GM12878 (cell line): Measurements from ENCODE around the gene ABRACL. TPM values are rescaled to one million over a fixed set of nuclear protein-coding genes. Genes with fewer than 3 reads are reported as not detected.

Source experiments
- ATAC-seq: fragments of 200-7000 bp; cut with Tn5 transposase; 3 replicates; pipeline ENCODE4 v1.9.1; 2020; ENCODE audit warnings: mild to moderate bottlenecking, moderate library complexity
- BruUV-seq: library from RNA; stranded (reverse); fragments of 400-500 nt; replicated peaks from 2 replicates; lab custom pipeline; 2021; lab: Mats Ljungman, UMichigan
- CTCF ChIA-PET: fragments of 300-600 bp; sonication (Branson Sonifier 250); formaldehyde crosslinking; extraction: SDS; loops from one replicate; lab custom pipeline; 2021; ENCODE audit warnings: inconsistent platforms; lab: Yijun Ruan, JAX
- POLR2A ChIA-PET: fragments of 350-600 bp; formaldehyde crosslinking; extraction: SDS; loops from one replicate; lab custom pipeline; 2021; ENCODE audit warnings: inconsistent platforms; lab: Charles Lee
- RAD21 ChIA-PET: fragments of 300-600 bp; sonication (Branson Sonifier 250); formaldehyde crosslinking; loops from one replicate; lab custom pipeline; 2023; ENCODE audit warnings: antibody characterized with exemption; ENCODE audit not compliant: unreplicated experiment; lab: Charles Lee
- SMC1A ChIA-PET: fragments of 300-600 bp; sonication (Branson Sonifier 250); formaldehyde crosslinking; loops from one replicate; lab custom pipeline; 2023; ENCODE audit not compliant: unreplicated experiment, uncharacterized antibody; lab: Charles Lee
- DNase-seq: peaks from one replicate; pipeline ENCODE4 v3.0.0-alpha.2; 2011; ENCODE audit warnings: low read depth, low spot score
- FAIRE-seq: peaks from 3 replicates; lab custom pipeline; 2011; peaks lifted over from hg19 to GRCh38; lab: Jason Lieb, UNC
- H2AFZ ChIP-seq: 2 replicates; pipeline ENCODE4 v1.6.0; 2011; ENCODE audit warnings: low read depth, low read length, control low read depth; ENCODE audit not compliant: control insufficient read depth
- H3K27ac ChIP-seq: 2 replicates; pipeline ENCODE4 v1.5.1; 2011; ENCODE audit warnings: control low read depth; ENCODE audit not compliant: control insufficient read depth, insufficient read depth
- H3K27me3 ChIP-seq, 2 experiments: replicated peaks in 1 of 2; 2 replicates each; pipeline versions ENCODE4 v1.6.0 to v1.6.1; 2011; ENCODE audit warnings: low read length in 1 of 2; ENCODE audit not compliant: control insufficient read depth in 2 of 2, insufficient read depth in 2 of 2
- H3K36me3 ChIP-seq, 2 experiments: 2 replicates each; pipeline ENCODE4 v1.5.1; 2011; ENCODE audit warnings: low read length in 1 of 2; ENCODE audit not compliant: control insufficient read depth in 2 of 2, insufficient read depth in 2 of 2
- H3K4me1 ChIP-seq: 2 replicates; pipeline ENCODE4 v1.6.1; 2011; ENCODE audit warnings: mild to moderate bottlenecking, low read length, moderate library complexity, mixed read lengths; ENCODE audit not compliant: control insufficient read depth, insufficient read depth
- H3K4me2 ChIP-seq: 2 replicates; pipeline ENCODE4 v1.6.0; 2011; ENCODE audit warnings: control low read depth; ENCODE audit not compliant: control insufficient read depth, insufficient read depth
- H3K4me3 ChIP-seq: fragments of 200-600 bp; sonication (generic); 2 replicates; pipeline ENCODE4 v1.5.1; 2016
- H3K79me2 ChIP-seq: 2 replicates; pipeline ENCODE4 v1.6.0; 2011; ENCODE audit warnings: low read length; ENCODE audit not compliant: control insufficient read depth, insufficient read depth
- H3K9ac ChIP-seq: 2 replicates; pipeline ENCODE4 v1.8.0; 2011; ENCODE audit warnings: low read length, control low read depth, mixed read lengths; ENCODE audit not compliant: control insufficient read depth, insufficient read depth
- H3K9me3 ChIP-seq: replicated peaks from 3 replicates; pipeline ENCODE4 v1.5.1; 2011; ENCODE audit warnings: mild to moderate bottlenecking, low read length; ENCODE audit not compliant: control insufficient read depth, insufficient read depth
- H4K20me1 ChIP-seq: 2 replicates; pipeline ENCODE4 v1.6.0; 2011; ENCODE audit not compliant: control insufficient read depth, insufficient read depth
- CHD1 ChIP-seq: IDR thresholded peaks from 2 replicates; pipeline ENCODE4 v1.6.1; 2012; ENCODE audit warnings: low read depth, low read length, improper control_type of control experiment
- CHD4 ChIP-seq: fragments of 200-600 bp; sonication (generic); IDR thresholded peaks from 2 replicates; pipeline ENCODE4 v1.6.1; 2016; ENCODE audit warnings: mild to moderate bottlenecking
- E2F4 ChIP-seq: IDR thresholded peaks from 2 replicates; pipeline ENCODE4 v1.6.1; 2012; ENCODE audit warnings: low read depth, low read length, improper control_type of control experiment
- JUND ChIP-seq: IDR thresholded peaks from 2 replicates; pipeline ENCODE4 v1.6.1; 2012; ENCODE audit warnings: low read depth, mild to moderate bottlenecking, low read length, improper control_type of control experiment, moderate library complexity
- NBN ChIP-seq: fragments of 450-650 bp; IDR thresholded peaks from 2 replicates; pipeline ENCODE4 v1.6.1; 2016
- NFYB ChIP-seq: IDR thresholded peaks from 2 replicates; pipeline ENCODE4 v1.6.1; 2011; ENCODE audit warnings: low read depth, mild to moderate bottlenecking, low read length, improper control_type of control experiment, moderate library complexity; ENCODE audit not compliant: insufficient read depth
- PML ChIP-seq: IDR thresholded peaks from 2 replicates; pipeline ENCODE4 v1.6.1; 2012; ENCODE audit warnings: low read length, inconsistent platforms
- POLR2AphosphoS2 ChIP-seq: IDR thresholded peaks from 2 replicates; pipeline ENCODE4 v1.6.1; 2011; ENCODE audit warnings: low read depth, mild to moderate bottlenecking, low read length, improper control_type of control experiment, moderate library complexity
- RUNX3 ChIP-seq: IDR thresholded peaks from 2 replicates; pipeline ENCODE4 v1.6.1; 2012; ENCODE audit warnings: low read length, inconsistent platforms
- SIX5 ChIP-seq: IDR thresholded peaks from 2 replicates; pipeline ENCODE4 v1.6.1; 2011; ENCODE audit warnings: mild to moderate bottlenecking, low read depth, low read length, moderate library complexity; ENCODE audit not compliant: severe bottlenecking
- SMAD1 ChIP-seq: fragments of 450-650 bp; IDR thresholded peaks from 2 replicates; pipeline ENCODE4 v1.6.1; 2018; ENCODE audit warnings: mild to moderate bottlenecking, low read depth; ENCODE audit not compliant: partially characterized antibody
- SMARCA5 ChIP-seq: fragments of 450-650 bp; IDR thresholded peaks from 2 replicates; pipeline ENCODE4 v1.6.1; 2017; ENCODE audit warnings: mild to moderate bottlenecking
- TAF1 ChIP-seq: IDR thresholded peaks from 2 replicates; pipeline ENCODE4 v1.6.1; 2011; ENCODE audit warnings: mild to moderate bottlenecking, low read depth, low read length, borderline replicate concordance
- ZBED1 ChIP-seq: IDR thresholded peaks from 2 replicates; pipeline ENCODE4 v1.6.1; 2016; ENCODE audit warnings: borderline replicate concordance
- ZNF24 ChIP-seq: fragments of 450-650 bp; IDR thresholded peaks from 2 replicates; pipeline ENCODE4 v1.6.1; 2017; ENCODE audit warnings: antibody characterized with exemption, mild to moderate bottlenecking
- ZNF622 ChIP-seq: fragments of 450-650 bp; IDR thresholded peaks from 2 replicates; pipeline ENCODE4 v1.6.1; 2017; ENCODE audit warnings: mild to moderate bottlenecking, inconsistent platforms
- ZSCAN29 ChIP-seq: fragments of 450-650 bp; IDR thresholded peaks from 2 replicates; pipeline ENCODE4 v1.6.1; 2017; ENCODE audit warnings: mild to moderate bottlenecking, moderate library complexity
- WGBS: methylation state at CpG from one replicate; pipeline ENCODE4 v1.1.6; 2016; ENCODE audit warnings: low lambda C conversion rate; ENCODE audit not compliant: insufficient replicate concordance, insufficient coverage; ENCODE audit errors: missing lambda C conversion rate; 5-methylcytosine and 5-hydroxymethylcytosine counted together
- in situ Hi-C: fragments of 300-500 bp; cut with MboI; formaldehyde crosslinking; loops from 9 replicates; pipeline ENCODE4 v1.14.3; 2018; ENCODE audit warnings: mixed read lengths
- intact Hi-C: fragments of 100-400 bp; cut with micrococcal nuclease; formaldehyde crosslinking; loops from one replicate; pipeline ENCODE4 v1.14.2; 2022; ENCODE audit not compliant: unreplicated experiment
- polyA plus RNA-seq, 11 experiments: library from polyadenylated mRNA; depleted of rRNA in 4 of 11; unstranded in 6 of 11; stranded (reverse) in 5 of 11; fragments of >200 nt; fragmentation: Nextera tagmentation in 4 of 11; fragmentation: Illumina TruSeq in 1 of 11; extraction: Ambion mirVana in 4 of 11; extraction: Trizol in 1 of 11; gene quantifications; 1 replicate in 1 of 11; 2 replicates in 10 of 11; pipeline versions ENCODE4 v1.2.1 to v1.2.3, GENCODE V29; 2011 to 2016; ENCODE audit warnings: inconsistent platforms in 2 of 11, missing spikeins in 2 of 11, low read depth in 1 of 11
- total RNA-seq, 4 experiments: library from RNA; depleted of rRNA in 3 of 4; stranded (reverse); fragments of >200 nt in 3 of 4; fragmentation: Illumina TruSeq in 1 of 4; extraction: Trizol in 1 of 4; gene quantifications; 2 replicates each; pipeline versions ENCODE4 v1.2.1 to v1.2.3, GENCODE V29; 2013 to 2021
- TF ChIP-seq, protein P1 (sequence below): fragments of 450-650 bp; IDR thresholded peaks from 2 replicates; pipeline ENCODE4 v1.6.1; 2017; ENCODE audit warnings: mild to moderate bottlenecking, moderate library complexity

Gene ABRACL
- total and polyA plus RNA-seq, 10 of the 15 experiments (the other 5 are each of a cell fraction or from before 2014, with no cell fraction given) = 111 to 647 (median 192) TPM

DNA sequence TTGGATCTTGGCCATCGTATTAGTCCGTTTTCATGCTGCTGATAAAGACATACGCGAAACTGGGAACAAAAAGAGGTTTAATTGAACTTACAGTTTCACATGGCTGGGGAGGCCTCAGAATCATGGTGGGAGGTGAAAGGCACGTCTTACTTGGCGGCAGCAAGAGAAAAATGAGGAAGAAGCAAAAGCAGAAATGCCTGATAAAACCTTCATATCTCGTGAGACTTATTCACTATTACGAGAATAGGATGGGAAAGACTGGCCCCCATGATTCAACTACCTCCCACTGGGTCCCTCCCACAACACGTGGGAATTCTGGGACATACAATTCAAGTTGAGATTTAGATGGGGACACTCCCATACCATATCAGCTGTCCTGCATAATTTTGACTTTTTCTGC is 20.4 kb upstream of the ABRACL start:
- in situ Hi-C loops = no loop called here
- no peaks in the 10 kb centered on the region for H3K9me3 ChIP-seq
- H3K9ac ChIP-seq = no peak overlapping the region
- WGBS = 75% methylated on average over 9 of the region's 9 CpGs
- CTCF ChIA-PET = interaction anchor here (1.2 kb wide), 1 partner anchor 117 kb away, joined by 3 read pairs; no protein-coding TSS in a partner anchor
- H3K4me3 ChIP-seq = no peak overlapping the region
- H2AFZ ChIP-seq = no peak overlapping the region
- RAD21 ChIA-PET = no interaction called here
- no peaks in the 10 kb centered on the region for H3K36me3 ChIP-seq
- no peaks in the 10 kb centered on the region for H3K4me1 ChIP-seq
- H3K79me2 ChIP-seq = no peaks in the 10 kb centered on the region
- no peak for DNase-seq
- H3K4me2 ChIP-seq = no peak overlapping the region
- H3K27ac ChIP-seq = no peak overlapping the region
- BruUV-seq = no TSS peak
- H4K20me1 ChIP-seq = no peaks in the 10 kb centered on the region
- no peak for ATAC-seq
- SMC1A ChIA-PET = no interaction called here
- TF ChIP-seq TAF1 (no peak), SIX5 (no peak), ZNF622 (no peak), CHD1 (no peak), ZSCAN29 (no peak), RUNX3 (no peak), PML (no peak), E2F4 (no peak), ZBED1 (no peak), JUND (no peak), POLR2AphosphoS2 (no peak), SMARCA5 (no peak), NFYB (no peak), CHD4 (no peak), ZNF24 (no peak), SMAD1 (no peak), NBN (no peak)
- TF ChIP-seq, protein P1, sequence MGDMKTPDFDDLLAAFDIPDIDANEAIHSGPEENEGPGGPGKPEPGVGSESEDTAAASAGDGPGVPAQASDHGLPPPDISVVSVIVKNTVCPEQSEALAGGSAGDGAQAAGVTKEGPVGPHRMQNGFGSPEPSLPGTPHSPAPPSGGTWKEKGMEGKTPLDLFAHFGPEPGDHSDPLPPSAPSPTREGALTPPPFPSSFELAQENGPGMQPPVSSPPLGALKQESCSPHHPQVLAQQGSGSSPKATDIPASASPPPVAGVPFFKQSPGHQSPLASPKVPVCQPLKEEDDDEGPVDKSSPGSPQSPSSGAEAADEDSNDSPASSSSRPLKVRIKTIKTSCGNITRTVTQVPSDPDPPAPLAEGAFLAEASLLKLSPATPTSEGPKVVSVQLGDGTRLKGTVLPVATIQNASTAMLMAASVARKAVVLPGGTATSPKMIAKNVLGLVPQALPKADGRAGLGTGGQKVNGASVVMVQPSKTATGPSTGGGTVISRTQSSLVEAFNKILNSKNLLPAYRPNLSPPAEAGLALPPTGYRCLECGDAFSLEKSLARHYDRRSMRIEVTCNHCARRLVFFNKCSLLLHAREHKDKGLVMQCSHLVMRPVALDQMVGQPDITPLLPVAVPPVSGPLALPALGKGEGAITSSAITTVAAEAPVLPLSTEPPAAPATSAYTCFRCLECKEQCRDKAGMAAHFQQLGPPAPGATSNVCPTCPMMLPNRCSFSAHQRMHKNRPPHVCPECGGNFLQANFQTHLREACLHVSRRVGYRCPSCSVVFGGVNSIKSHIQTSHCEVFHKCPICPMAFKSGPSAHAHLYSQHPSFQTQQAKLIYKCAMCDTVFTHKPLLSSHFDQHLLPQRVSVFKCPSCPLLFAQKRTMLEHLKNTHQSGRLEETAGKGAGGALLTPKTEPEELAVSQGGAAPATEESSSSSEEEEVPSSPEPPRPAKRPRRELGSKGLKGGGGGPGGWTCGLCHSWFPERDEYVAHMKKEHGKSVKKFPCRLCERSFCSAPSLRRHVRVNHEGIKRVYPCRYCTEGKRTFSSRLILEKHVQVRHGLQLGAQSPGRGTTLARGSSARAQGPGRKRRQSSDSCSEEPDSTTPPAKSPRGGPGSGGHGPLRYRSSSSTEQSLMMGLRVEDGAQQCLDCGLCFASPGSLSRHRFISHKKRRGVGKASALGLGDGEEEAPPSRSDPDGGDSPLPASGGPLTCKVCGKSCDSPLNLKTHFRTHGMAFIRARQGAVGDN = no peak
- no peaks in the 10 kb centered on the region for H3K27me3 ChIP-seq
- no peak for FAIRE-seq
- intact Hi-C loops = no loop called here
- POLR2A ChIA-PET = no interaction called here
